Thyroid gland (tissue), 4 donors: ENCODE results near the gene RCOR1. TPM values are rescaled to one million over a fixed set of nuclear protein-coding genes. Genes with fewer than 3 reads are reported as not detected.
A peak's percentile ranks its signal among the peaks of the same experiment; 100 is the strongest.
"Not testable (repeated sequence)": the region's sequence is repeated elsewhere in the genome, so short reads cannot be mapped to it uniquely, and the experiment has no call there.

Source experiments
- DNase-seq, 2 donors: peaks; one replicate each; pipeline ENCODE4 v3.0.0-alpha.2; 2019
- H3K27ac ChIP-seq, 3 donors: fragments of 200-600 bp; sonication (generic); 1 replicate in 2 of 3; 2 replicates in 1 of 3; pipeline ENCODE4 v1.5.1; 2016 to 2019; ENCODE audit warnings: mild to moderate bottlenecking in 1 of 3, moderate library complexity in 1 of 3
- H3K27me3 ChIP-seq: fragments of 200-600 bp; sonication (generic); one replicate; pipeline ENCODE4 v1.5.1; 2019
- H3K36me3 ChIP-seq, 2 donors: fragments of 200-600 bp; sonication (generic); one replicate each; pipeline ENCODE4 v1.5.1; 2016 to 2019
- H3K4me1 ChIP-seq, 2 donors: fragments of 200-600 bp; sonication (generic); one replicate each; pipeline ENCODE4 v1.5.1; 2017 to 2019
- H3K4me3 ChIP-seq, 3 donors: fragments of 200-600 bp; sonication (generic); replicated peaks in 1 of 3; 1 replicate in 2 of 3; 2 replicates in 1 of 3; pipeline ENCODE4 v1.5.1; 2016; ENCODE audit warnings: mild to moderate bottlenecking in 1 of 3
- H3K9me3 ChIP-seq: fragments of 200-600 bp; sonication (generic); one replicate; pipeline ENCODE4 v1.5.1; 2017
- POLR2A ChIP-seq, 2 donors: fragments of 450-650 bp; IDR thresholded peaks; one replicate each; pipeline ENCODE4 v1.6.1; 2017; ENCODE audit warnings: antibody characterized with exemption in 2 of 2, mild to moderate bottlenecking in 2 of 2, moderate library complexity in 1 of 2
- WGBS, 2 donors: methylation state at CpG; one replicate each; pipeline ENCODE4 v1.1.5; 2017; 5-methylcytosine and 5-hydroxymethylcytosine counted together
- intact Hi-C: fragments of 100-400 bp; cut with DNase I; formaldehyde crosslinking; loops from one replicate; pipeline ENCODE4 v1.15.1; 2023
- total RNA-seq, 4 donors: library from RNA; depleted of rRNA; stranded (reverse); fragments of >200 nt; gene quantifications; one replicate each; pipeline ENCODE4 v1.2.3, GENCODE V29; 2016
- TF ChIP-seq, protein P1 (sequence below), 6 experiments: fragments of 200-600 bp in 3 of 6; fragments of 450-650 bp in 3 of 6; sonication (generic) in 3 of 6; IDR thresholded peaks; one replicate each; pipeline ENCODE4 v1.5.1; 2016 to 2019; ENCODE audit warnings: antibody characterized with exemption in 6 of 6, mild to moderate bottlenecking in 2 of 6, inconsistent platforms in 1 of 6, moderate library complexity in 1 of 6

The RCOR1 gene
- total RNA-seq, 4 donors from 2014 or later: 9.4 to 14.2 (median 11.3) TPM

DNA sequence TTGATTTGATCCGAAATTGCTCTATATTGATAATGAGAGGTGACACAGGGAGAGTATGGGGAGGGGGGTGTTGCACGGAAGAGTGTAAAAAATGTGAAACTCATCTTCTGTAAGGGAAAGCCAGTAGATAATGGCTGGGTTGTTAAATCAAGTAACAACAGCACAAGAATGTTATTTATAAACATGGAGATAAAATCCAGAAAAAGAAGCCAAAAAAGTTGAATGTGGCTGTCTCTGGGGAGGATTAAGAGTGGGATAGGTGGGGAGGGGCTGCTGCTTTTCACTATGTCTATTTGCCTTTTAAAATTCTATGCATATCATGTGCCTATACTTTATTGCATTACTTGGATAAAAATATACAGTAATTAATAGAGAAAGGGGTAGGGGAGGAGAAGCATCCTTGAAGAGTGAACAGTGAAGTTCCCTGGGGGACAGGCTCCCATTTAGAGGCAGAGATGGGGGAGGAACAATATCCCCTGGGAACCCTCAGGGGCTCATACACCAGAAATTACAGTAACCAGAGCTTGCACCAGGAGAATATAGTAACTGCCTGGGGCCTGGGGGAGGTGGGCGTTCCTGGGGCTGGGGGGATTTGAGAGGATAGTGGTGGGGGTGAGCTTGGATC lies 43.7 kb upstream of the RCOR1 start:
- no peaks in the 10 kb centered on the region for H3K36me3 ChIP-seq
- H3K4me1 ChIP-seq: peaks cover 5 to 14% of the 10 kb centered on the region in 2 donors
- H3K27me3 ChIP-seq: peaks cover 20% of the 10 kb centered on the region
- no peak overlapping the region for H3K4me3 ChIP-seq
- H3K27ac ChIP-seq: no peak overlapping the region
- 73 to 82% methylated on average over 3 of the region's 3 CpGs for WGBS, 2 donors
- TF ChIP-seq, protein P1, sequence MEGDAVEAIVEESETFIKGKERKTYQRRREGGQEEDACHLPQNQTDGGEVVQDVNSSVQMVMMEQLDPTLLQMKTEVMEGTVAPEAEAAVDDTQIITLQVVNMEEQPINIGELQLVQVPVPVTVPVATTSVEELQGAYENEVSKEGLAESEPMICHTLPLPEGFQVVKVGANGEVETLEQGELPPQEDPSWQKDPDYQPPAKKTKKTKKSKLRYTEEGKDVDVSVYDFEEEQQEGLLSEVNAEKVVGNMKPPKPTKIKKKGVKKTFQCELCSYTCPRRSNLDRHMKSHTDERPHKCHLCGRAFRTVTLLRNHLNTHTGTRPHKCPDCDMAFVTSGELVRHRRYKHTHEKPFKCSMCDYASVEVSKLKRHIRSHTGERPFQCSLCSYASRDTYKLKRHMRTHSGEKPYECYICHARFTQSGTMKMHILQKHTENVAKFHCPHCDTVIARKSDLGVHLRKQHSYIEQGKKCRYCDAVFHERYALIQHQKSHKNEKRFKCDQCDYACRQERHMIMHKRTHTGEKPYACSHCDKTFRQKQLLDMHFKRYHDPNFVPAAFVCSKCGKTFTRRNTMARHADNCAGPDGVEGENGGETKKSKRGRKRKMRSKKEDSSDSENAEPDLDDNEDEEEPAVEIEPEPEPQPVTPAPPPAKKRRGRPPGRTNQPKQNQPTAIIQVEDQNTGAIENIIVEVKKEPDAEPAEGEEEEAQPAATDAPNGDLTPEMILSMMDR (IDR thresholded peaks at IDR 0.05): no peak
- no peak for TF ChIP-seq POLR2A (IDR thresholded peaks at IDR 0.05)
- H3K9me3 ChIP-seq: no peaks in the 10 kb centered on the region
- intact Hi-C loops: no loop called here
- DNase-seq: no peak

DNA sequence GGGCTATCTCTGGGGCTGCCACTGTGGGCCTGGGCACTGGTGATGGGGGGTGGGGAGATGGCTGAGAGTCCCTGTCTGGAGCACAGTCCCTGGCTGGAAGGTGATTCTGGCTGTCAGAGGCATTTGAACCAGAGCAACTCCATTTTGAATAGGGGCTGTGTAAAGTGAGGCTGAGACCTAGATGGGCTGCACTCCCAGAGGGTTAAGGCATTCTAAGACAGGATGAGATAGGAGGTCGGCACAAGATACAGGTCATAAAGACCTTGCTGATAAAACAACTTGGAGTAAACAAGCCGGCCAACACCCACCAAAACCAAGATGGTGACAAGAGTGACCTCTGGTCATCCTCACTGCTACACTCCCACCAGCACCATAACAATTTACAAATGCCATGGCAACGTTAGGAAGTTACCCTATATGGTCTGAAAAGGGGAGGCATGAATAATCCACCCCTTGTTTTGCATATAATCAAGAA lies 41.5 kb upstream of the RCOR1 start:
- intact Hi-C loops, H3K36me3 ChIP-seq, H3K9me3 ChIP-seq, DNase-seq, H3K4me3 ChIP-seq, H3K4me1 ChIP-seq, H3K27ac ChIP-seq, H3K27me3 ChIP-seq: not testable (repeated sequence)
- 90 to 93% methylated on average over 3 of the region's 3 CpGs for WGBS, 2 donors

DNA sequence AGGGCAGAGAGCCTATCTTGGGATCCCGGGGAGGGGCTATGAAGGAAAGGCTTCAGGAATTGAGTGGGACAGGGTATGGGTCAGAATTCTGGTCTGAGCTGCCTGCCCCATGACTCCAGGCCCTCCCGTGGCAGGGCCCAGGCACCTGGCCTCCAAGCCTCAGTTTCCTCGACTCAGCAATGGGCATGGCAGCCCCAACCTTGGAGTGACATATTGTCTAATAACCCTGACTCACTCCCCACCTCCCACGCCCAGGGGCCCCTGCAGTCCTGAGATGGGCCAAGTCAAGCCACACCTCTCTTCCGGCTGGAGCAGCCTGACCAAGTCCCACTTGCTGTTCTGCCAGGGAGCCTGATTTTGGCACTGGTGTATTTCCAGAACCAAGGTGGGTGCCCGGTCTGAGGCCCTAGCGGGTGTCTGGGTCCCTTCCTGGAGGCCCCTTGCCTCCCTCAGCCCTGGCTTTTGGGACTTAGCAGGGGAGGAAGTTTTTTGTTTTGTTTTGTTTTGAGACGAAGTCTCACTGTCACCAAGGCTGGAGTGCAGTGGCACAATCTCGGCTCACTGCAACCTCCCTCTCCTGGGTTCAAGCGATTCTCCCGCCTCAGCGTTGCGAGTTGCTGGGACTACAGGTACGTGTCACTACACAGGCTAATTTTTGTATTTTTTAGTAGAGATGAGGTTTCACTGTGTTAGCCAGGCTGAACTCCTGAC lies 40.3 kb upstream of the RCOR1 start:
- intact Hi-C loops: no loop called here
- no peak overlapping the region for H3K27ac ChIP-seq
- WGBS, 2 donors: 86 to 94% methylated on average over 8 to 13 of the region's 14 CpGs
- no peaks in the 10 kb centered on the region for H3K4me1 ChIP-seq
- DNase-seq: no peak
- no peaks in the 10 kb centered on the region for H3K36me3 ChIP-seq
- H3K9me3 ChIP-seq: no peaks in the 10 kb centered on the region
- TF ChIP-seq POLR2A (IDR thresholded peaks at IDR 0.05): no peak
- TF ChIP-seq, protein P1 (IDR thresholded peaks at IDR 0.05): no peak
- no peaks in the 10 kb centered on the region for H3K27me3 ChIP-seq
- H3K4me3 ChIP-seq: no peak overlapping the region

DNA sequence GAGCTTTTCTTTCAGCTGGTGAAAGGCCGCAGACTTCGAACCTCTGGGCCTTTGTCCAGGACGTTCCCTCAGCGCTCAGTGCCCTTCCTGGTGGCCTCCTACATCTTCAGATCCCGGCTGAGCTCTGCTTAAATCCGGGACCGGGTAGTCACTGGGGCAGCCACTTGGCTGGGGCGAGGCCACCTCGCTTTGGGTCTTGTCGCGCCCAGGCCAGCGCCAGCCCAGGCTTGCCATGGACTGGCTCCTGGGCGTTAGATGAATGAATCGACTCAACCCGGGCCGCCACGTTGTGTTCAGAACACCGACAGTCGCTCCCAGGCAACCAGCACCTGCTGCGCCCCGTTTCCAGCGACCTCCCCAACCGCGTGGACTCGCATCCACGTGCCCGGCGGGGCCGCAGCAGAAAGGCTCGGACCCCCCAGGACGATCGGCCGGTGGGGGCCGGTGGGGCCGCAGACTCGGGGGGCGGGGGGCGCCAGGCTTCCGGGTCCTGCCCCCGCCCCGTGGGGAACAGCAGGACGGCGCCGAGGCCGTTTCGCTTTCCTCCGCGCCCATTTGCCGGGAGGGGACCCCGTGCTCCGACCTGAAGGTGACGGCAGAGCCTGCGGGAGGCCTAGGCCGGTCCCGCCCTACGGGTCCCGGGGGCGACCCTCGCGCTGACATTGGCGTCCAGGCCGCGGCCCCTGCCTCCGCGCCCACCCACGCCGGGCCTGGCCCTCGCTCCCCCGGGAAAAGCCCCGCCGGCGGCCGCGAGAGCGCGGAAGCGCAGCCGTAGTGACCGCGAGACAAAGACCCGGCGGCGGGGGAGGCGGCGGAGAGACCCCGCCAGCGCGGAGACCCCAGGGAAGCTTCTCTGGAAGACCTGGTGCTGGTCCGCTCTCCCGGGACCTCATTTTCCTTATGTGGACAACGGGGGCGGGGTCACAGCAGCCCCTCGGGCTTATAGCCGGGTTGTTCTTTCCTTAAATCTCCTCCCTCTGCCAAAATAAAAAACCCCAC lies 37.3 kb upstream of the RCOR1 start:
- peak; percentile 34 to 42 for DNase-seq
- 13 to 32% methylated on average over 11 to 37 of the region's 94 CpGs for WGBS, 2 donors
- Histone ChIP-seq H3K36me3 (no peaks in the 10 kb centered on the region), H3K4me1 (no peaks in the 10 kb centered on the region), H3K27me3 (no peaks in the 10 kb centered on the region), H3K9me3 (no peaks in the 10 kb centered on the region), H3K27ac (peak overlapping the region in 1 of 3 donors; percentile 74), H3K4me3 (peak overlapping the region; percentile 65 to 85 (median 70))
- intact Hi-C loops: no loop called here
- TF ChIP-seq, protein P1 (IDR thresholded peaks at IDR 0.05): no peak
- no peak for TF ChIP-seq POLR2A (IDR thresholded peaks at IDR 0.05)

DNA sequence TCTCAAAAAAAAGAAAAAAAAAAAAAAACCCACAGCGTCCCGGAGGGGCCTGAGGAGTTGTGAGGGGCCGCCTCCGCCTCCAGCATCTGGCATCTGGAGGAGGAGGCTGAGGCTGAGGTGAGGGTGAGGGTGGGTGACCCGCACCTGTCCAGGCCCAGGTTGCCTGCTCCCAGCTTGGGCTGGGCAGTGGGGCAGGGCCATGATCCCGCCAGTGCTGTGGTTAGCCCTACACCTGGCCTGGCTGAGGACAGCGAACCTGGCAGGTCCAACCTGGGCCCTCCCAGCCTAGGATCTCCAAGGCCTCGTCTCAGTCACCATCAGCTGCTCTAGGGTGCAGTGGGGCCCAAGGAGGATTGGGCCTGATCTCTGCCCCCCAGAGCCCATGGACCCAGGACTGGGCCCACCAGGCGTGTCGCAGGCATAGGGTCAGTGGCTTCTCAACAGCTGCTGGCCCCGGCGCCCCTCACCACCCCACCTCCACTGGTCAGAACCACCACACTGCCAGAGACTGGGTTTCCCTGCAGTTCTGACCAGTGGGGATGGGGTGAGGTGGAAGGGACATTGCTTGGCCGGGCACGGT lies 36.3 kb upstream of the RCOR1 start:
- Histone ChIP-seq H3K27ac (no peak overlapping the region), H3K4me1 (no peaks in the 10 kb centered on the region), H3K9me3 (no peaks in the 10 kb centered on the region), H3K4me3 (no peak overlapping the region), H3K36me3 (no peaks in the 10 kb centered on the region), H3K27me3 (no peaks in the 10 kb centered on the region)
- TF ChIP-seq POLR2A (IDR thresholded peaks at IDR 0.05): no peak
- TF ChIP-seq, protein P1 (IDR thresholded peaks at IDR 0.05): no peak
- no peak for DNase-seq
- WGBS, 2 donors: 96 to 97% methylated on average over 9 to 10 of the region's 14 CpGs
- intact Hi-C loops: no loop called here
